CD4-positive, alpha-beta T cell treated with Interleukin-2 at 100 ng/mL for 4 hours (primary cell): ENCODE results near the gene FAM131B.
A peak's percentile ranks its signal among the peaks of the same experiment; 100 is the strongest.
"Not testable (repeated sequence)": the region's sequence is repeated elsewhere in the genome, so short reads cannot be mapped to it uniquely, and the experiment has no call there.

Experiments used
- DNase-seq: peaks from one replicate; pipeline ENCODE4 v3.0.0-alpha.2; 2020; ENCODE audit warnings: low spot score

Gene FAM131B

GRCh38 chr7:143395187-143396149 is 33.0 kb upstream of the FAM131B start:
- DNase-seq: no peak

- no peak for DNase-seq
Measured at GRCh38 chr7:143394777-143395176, 32.3 kb upstream of the FAM131B start.

- DNase-seq: no peak
Measured at GRCh38 chr7:143394068-143394467, 31.6 kb upstream of the FAM131B start.

GRCh38 chr7:143393267-143394041 is 30.9 kb upstream of the FAM131B start:
- no peak for DNase-seq

GRCh38 chr7:143392875-143393266 is 30.4 kb upstream of the FAM131B start:
- DNase-seq: no peak

- DNase-seq: not testable (repeated sequence)
Measured at GRCh38 chr7:143392427-143392826, 29.9 kb upstream of the FAM131B start.

GRCh38 chr7:143391462-143392404 is 29.2 kb upstream of the FAM131B start:
- DNase-seq: no peak

GRCh38 chr7:143390773-143391317 is 28.3 kb upstream of the FAM131B start:
- DNase-seq: no peak

GRCh38 chr7:143390104-143390772 is 27.7 kb upstream of the FAM131B start:
- DNase-seq: no peak

- DNase-seq: no peak
Measured at GRCh38 chr7:143389316-143390103, 27.0 kb upstream of the FAM131B start.

GRCh38 chr7:143388491-143389101 is 26.1 kb upstream of the FAM131B start:
- no peak for DNase-seq

- no peak for DNase-seq
Measured at GRCh38 chr7:143388051-143388450, 25.5 kb upstream of the FAM131B start.

GRCh38 chr7:143387156-143387975 is 24.9 kb upstream of the FAM131B start:
- no peak for DNase-seq

GRCh38 chr7:143385891-143386781 is 23.6 kb upstream of the FAM131B start:
- peak; percentile 58 for DNase-seq

GRCh38 chr7:143384661-143385631 is 22.4 kb upstream of the FAM131B start:
- DNase-seq: no peak

GRCh38 chr7:143384148-143384547 is 21.6 kb upstream of the FAM131B start:
- DNase-seq: no peak

GRCh38 chr7:143383642-143383957 is 21.1 kb upstream of the FAM131B start:
- DNase-seq: no peak
